Peyer's patch (tissue), 4 donors: ENCODE results near the gene SLC24A4. TPM values are rescaled to one million over a fixed set of nuclear protein-coding genes. Genes with fewer than 3 reads are reported as not detected.
A peak's percentile ranks its signal among the peaks of the same experiment; 100 is the strongest.

Source experiments
- DNase-seq, 3 donors: peaks; one replicate each; pipeline ENCODE4 v3.0.0-alpha.2; 2017 to 2019
- H3K27ac ChIP-seq, 4 donors: fragments of 200-600 bp; sonication (generic); one replicate each; pipeline ENCODE4 v1.5.1; 2016 to 2019
- H3K27me3 ChIP-seq, 2 donors: fragments of 200-600 bp; sonication (generic); one replicate each; pipeline ENCODE4 v1.5.1; 2019
- H3K36me3 ChIP-seq, 3 donors: fragments of 200-600 bp; sonication (generic); one replicate each; pipeline ENCODE4 v1.5.1; 2016 to 2019
- H3K4me1 ChIP-seq, 4 donors: fragments of 200-600 bp; sonication (generic); one replicate each; pipeline ENCODE4 v1.5.1; 2016 to 2019
- H3K4me3 ChIP-seq, 4 donors: fragments of 200-600 bp; sonication (generic); 1 replicate in 3 of 4; 2 replicates in 1 of 4; pipeline ENCODE4 v1.5.1; 2016 to 2019; ENCODE audit warnings: mild to moderate bottlenecking in 1 of 4
- H3K9me3 ChIP-seq, 4 donors: fragments of 200-600 bp; sonication (generic); one replicate each; pipeline ENCODE4 v1.5.1; 2016 to 2019; ENCODE audit warnings: mild to moderate bottlenecking in 1 of 4
- CTCF ChIP-seq, 6 experiments: fragments of 450-650 bp in 4 of 6; fragments of 200-600 bp in 2 of 6; sonication (generic) in 1 of 6; IDR thresholded peaks; one replicate each; pipeline ENCODE4 v1.5.1; 2017 to 2019; ENCODE audit warnings: antibody characterized with exemption in 6 of 6, mild to moderate bottlenecking in 3 of 6, moderate library complexity in 1 of 6
- POLR2A ChIP-seq, 2 donors: fragments of 450-650 bp; IDR thresholded peaks; one replicate each; pipeline ENCODE4 v1.5.1; 2017; ENCODE audit warnings: antibody characterized with exemption in 2 of 2, mild to moderate bottlenecking in 2 of 2, moderate library complexity in 2 of 2
- total RNA-seq, 4 donors: library from RNA; depleted of rRNA; stranded (reverse); fragments of >200 nt; gene quantifications; one replicate each; pipeline ENCODE4 v1.1.0, GENCODE V29; 2016

The SLC24A4 gene
- total RNA-seq, 4 donors from 2014 or later: 0.18 to 1.7 (median 0.54) TPM; not detected in 1

- TF ChIP-seq POLR2A (IDR thresholded peaks at IDR 0.05) (no peak), CTCF (IDR thresholded peaks at IDR 0.05) (peak in 1 of 6 experiments; percentile 2)
- Histone ChIP-seq H3K27me3 (no peaks in the 10 kb centered on the region), H3K4me3 (no peak overlapping the region), H3K9me3 (no peaks in the 10 kb centered on the region), H3K27ac (peak overlapping the region in 1 of 4 donors; percentile 46), H3K4me1 (no peaks in the 10 kb centered on the region), H3K36me3 (no peaks in the 10 kb centered on the region)
- no peak for DNase-seq
Measured at GRCh38 chr14:92459950-92460421, 137.0 kb downstream of the SLC24A4 start.

- H3K27me3 ChIP-seq: no peaks in the 10 kb centered on the region
- no peak overlapping the region for H3K4me3 ChIP-seq
- no peaks in the 10 kb centered on the region for H3K9me3 ChIP-seq
- DNase-seq: peak in 1 of 3 donors; percentile 36
- no peaks in the 10 kb centered on the region for H3K4me1 ChIP-seq
- peak overlapping the region in 2 of 4 donors; percentile 32 to 46 for H3K27ac ChIP-seq
- no peak for TF ChIP-seq POLR2A (IDR thresholded peaks at IDR 0.05)
- no peak for TF ChIP-seq CTCF (IDR thresholded peaks at IDR 0.05)
- no peaks in the 10 kb centered on the region for H3K36me3 ChIP-seq
Measured at GRCh38 chr14:92460541-92460915, 137.6 kb downstream of the SLC24A4 start.

GRCh38 chr14:92460916-92461579 lies 138.1 kb downstream of the SLC24A4 start:
- H3K36me3 ChIP-seq: no peaks in the 10 kb centered on the region
- H3K27me3 ChIP-seq: no peaks in the 10 kb centered on the region
- no peaks in the 10 kb centered on the region for H3K4me1 ChIP-seq
- no peaks in the 10 kb centered on the region for H3K9me3 ChIP-seq
- peak overlapping the region in 2 of 4 donors; percentile 32 to 46 for H3K27ac ChIP-seq
- TF ChIP-seq POLR2A (IDR thresholded peaks at IDR 0.05) (no peak), CTCF (IDR thresholded peaks at IDR 0.05) (no peak)
- DNase-seq: peak in 1 of 3 donors; percentile 43
- H3K4me3 ChIP-seq: no peak overlapping the region

- H3K9me3 ChIP-seq: peaks cover 0 to 2% (median 0%) of the 10 kb centered on the region in 4 donors
- no peak for TF ChIP-seq CTCF (IDR thresholded peaks at IDR 0.05)
- TF ChIP-seq POLR2A (IDR thresholded peaks at IDR 0.05): no peak
- no peak for DNase-seq
- H3K4me1 ChIP-seq: no peaks in the 10 kb centered on the region
- no peaks in the 10 kb centered on the region for H3K27me3 ChIP-seq
- H3K27ac ChIP-seq: peak overlapping the region in 1 of 4 donors; percentile 46
- H3K4me3 ChIP-seq: no peak overlapping the region
- H3K36me3 ChIP-seq: no peaks in the 10 kb centered on the region
Measured at GRCh38 chr14:92461891-92462290, 138.9 kb downstream of the SLC24A4 start.

GRCh38 chr14:92462568-92462967 lies 139.6 kb downstream of the SLC24A4 start:
- Histone ChIP-seq H3K9me3 (peaks cover 0 to 4% (median under 1%) of the 10 kb centered on the region in 4 donors), H3K27ac (no peak overlapping the region), H3K27me3 (no peaks in the 10 kb centered on the region), H3K4me1 (no peaks in the 10 kb centered on the region), H3K36me3 (no peaks in the 10 kb centered on the region), H3K4me3 (no peak overlapping the region)
- TF ChIP-seq POLR2A (IDR thresholded peaks at IDR 0.05): no peak
- no peak for DNase-seq

- TF ChIP-seq POLR2A (IDR thresholded peaks at IDR 0.05): no peak
- no peak for TF ChIP-seq CTCF (IDR thresholded peaks at IDR 0.05)
- H3K36me3 ChIP-seq: no peaks in the 10 kb centered on the region
- peaks cover 0 to 4% (median 2%) of the 10 kb centered on the region in 4 donors for H3K9me3 ChIP-seq
- no peak overlapping the region for H3K4me3 ChIP-seq
- no peak overlapping the region for H3K27ac ChIP-seq
- no peaks in the 10 kb centered on the region for H3K27me3 ChIP-seq
- no peaks in the 10 kb centered on the region for H3K4me1 ChIP-seq
- peak in 1 of 3 donors; percentile 41 for DNase-seq
Measured at GRCh38 chr14:92463141-92463540, 140.2 kb downstream of the SLC24A4 start.
